GM03348 (cell line): ENCODE results near the gene CFAP210.
A peak's percentile ranks its signal among the peaks of the same experiment; 100 is the strongest.

Experiments
- DNase-seq: peaks from one replicate; pipeline ENCODE4 v3.0.0; 2012; ENCODE audit warnings: low spot score

CFAP210 gene

GRCh38 chr2:169673106-169673505 is 21.1 kb downstream of the CFAP210 start:
- DNase-seq, result no peak

DNA sequence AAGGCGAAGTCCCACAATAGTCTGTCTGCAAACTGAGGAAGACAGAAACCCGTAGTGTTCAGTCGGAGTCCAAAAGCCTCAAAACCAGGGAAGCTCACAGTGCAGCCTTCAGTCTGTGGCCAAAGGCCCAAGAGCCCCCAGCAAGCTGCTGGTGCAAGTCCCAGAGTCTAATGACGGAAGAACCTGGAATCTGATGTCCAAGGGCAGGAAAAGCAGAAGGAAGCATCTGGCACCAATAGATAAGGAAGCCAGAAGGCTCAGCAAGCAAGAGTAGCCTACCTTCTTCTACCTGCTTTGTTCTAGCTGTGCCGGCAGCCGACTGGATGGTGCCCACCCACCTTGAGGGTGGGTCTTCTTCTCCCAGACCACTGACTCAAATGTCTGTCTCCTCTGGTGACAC is 21.8 kb downstream of the CFAP210 start:
- DNase-seq, result no peak

DNA sequence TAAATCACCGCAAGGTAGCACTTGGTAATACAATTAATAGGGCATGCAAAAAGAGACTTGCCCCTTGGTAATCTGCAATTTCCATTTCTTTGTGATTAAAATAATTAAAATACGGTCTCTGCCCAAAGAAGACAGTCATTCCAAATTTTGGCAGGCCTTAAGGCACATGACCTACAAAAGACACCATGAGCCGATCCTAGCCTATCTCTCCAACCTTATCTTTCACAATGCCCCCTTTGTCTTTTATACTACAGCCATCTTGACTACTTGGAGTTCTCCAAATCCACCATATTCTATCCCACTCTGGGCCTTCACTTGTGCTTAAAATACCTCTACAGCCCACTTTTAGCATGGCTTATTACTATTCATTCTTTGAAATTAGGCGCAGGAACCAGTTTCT is 23.3 kb downstream of the CFAP210 start:
- DNase-seq, result no peak

GRCh38 chr2:169670215-169670651 is 24.0 kb downstream of the CFAP210 start:
- DNase-seq, result no peak

GRCh38 chr2:169667583-169667982 is 26.6 kb downstream of the CFAP210 start:
- DNase-seq, result no peak

- no peak for DNase-seq
These were observed 29.0 kb downstream of the CFAP210 start for GRCh38 chr2:169664978-169665930.

- DNase-seq, result peak; percentile 16
These were observed 29.6 kb downstream of the CFAP210 start for GRCh38 chr2:169664600-169664977.

DNA sequence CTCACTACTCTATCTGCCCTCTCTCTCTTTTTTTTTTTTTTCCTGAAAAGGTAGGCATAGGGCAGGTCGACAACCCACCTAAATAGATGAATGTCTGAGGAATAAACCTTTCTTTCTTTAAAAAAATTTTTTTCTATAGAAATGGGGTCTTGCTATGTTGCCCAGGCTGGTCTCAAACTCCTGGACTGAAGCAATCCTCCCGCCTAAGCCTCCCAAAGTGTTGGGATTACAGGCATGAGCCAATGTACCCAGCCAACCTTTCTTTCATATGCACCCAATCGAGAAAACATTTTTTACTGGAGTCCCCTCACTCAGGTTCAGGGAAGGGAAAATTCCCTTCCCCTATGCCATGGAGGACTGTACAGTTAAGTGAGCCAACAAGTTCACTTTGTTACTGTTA is 31.0 kb downstream of the CFAP210 start:
- DNase-seq, result no peak

DNA sequence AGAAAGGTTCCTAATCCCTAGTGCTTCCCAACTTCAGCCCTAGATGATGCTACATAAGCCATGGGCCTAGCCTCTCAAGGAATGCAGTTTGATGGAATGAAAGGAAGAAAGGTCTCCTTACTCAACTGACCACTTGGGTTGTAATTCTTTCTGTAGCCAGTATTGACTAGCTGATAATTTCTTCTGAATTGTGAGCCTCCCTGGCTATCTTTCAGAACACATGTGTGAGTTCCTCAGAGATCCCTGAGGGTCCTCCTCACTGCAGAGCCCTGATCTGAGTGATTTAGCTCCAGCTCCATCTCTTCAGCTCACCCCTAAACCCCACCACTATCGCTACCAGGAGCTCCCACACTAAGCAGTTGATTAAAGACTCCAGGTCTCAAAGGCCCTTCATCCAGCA is 31.5 kb downstream of the CFAP210 start:
- no peak for DNase-seq

- no peak for DNase-seq
These were observed 32.9 kb downstream of the CFAP210 start for GRCh38 chr2:169661265-169661664.

DNA sequence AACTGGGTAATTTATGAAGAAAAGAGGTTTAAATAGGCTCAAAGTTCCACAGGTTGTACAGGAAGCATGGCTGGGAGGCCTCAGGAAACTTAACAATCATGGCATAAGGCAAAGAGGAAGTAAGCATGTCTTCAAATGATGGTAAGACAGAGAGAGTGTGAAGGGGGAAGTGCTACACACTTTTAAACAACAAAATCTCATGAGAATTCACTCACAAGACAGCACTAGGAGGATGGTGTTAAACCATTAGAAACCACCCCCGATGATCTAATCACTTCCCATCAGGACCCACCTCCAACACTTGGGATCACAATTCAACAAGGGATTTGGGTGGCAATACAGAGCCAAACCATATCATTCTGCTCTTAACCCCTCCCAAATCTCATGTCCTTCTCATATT is 34.9 kb downstream of the CFAP210 start:
- DNase-seq, result no peak

DNA sequence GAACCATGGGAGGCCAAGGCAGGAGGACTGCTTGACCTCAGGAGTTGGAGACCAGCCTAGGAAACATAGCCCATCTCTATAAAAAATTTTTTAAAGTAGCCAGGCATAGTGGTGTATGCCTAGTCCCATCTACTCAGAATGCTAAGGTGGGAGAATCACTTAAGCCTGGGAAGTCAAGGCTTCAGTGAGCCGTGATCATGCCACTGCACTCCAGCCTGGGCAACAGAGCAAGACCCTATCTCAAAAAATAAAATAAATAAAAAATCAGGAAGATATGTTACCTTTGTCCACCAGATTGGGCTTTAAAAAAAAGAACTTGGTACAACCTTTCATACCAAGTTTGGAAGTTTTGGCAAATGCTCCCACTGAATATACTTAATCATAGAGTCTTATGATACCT is 35.3 kb downstream of the CFAP210 start:
- no peak for DNase-seq

- no peak for DNase-seq
These were observed 38.0 kb downstream of the CFAP210 start for GRCh38 chr2:169656164-169656563.

- no peak for DNase-seq
These were observed 40.6 kb downstream of the CFAP210 start for GRCh38 chr2:169653636-169654035.

- no peak for DNase-seq
These were observed 44.9 kb downstream of the CFAP210 start for GRCh38 chr2:169649278-169649677.

DNA sequence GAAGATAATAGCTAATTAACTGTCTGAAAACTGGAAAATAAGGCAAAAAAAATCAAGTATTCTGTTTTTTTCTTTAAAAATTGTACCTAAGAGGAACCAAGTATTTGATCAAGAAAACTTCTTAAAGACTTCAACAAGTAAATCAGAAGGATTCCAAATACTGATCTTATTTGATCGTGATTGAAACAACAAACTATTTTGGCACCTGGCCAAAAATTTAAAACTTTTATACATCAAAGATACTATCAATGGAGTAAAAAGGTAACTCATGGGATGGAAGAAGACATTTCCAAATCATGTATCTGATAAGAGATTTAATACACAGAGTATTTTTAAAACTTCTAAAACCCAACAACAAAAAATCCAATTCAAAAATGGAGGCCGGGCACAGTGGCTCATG is 46.7 kb downstream of the CFAP210 start:
- DNase-seq, result no peak

GRCh38 chr2:169644173-169644572 is 50.0 kb downstream of the CFAP210 start:
- no peak for DNase-seq

DNA sequence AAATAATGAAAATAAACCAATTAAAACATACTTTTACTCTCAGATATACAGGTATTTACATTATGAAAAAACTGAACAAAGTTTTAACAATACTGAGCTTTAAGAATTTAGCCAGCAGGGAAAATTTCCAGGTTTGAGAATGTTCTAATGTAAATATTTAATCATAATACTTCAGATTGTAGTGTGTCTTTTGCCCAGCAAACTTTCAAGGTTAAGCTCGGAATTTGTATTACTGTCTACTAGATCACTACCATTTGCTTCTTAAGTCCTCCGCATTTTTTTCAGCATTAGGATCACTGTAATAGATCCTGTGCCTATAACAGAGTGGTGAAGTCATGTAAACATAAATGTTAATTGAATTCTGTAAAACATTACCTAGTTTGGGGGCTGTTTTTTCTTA is 52.7 kb downstream of the CFAP210 start:
- no peak for DNase-seq

GRCh38 chr2:169640104-169640503 is 54.1 kb downstream of the CFAP210 start:
- DNase-seq, result no peak

DNA sequence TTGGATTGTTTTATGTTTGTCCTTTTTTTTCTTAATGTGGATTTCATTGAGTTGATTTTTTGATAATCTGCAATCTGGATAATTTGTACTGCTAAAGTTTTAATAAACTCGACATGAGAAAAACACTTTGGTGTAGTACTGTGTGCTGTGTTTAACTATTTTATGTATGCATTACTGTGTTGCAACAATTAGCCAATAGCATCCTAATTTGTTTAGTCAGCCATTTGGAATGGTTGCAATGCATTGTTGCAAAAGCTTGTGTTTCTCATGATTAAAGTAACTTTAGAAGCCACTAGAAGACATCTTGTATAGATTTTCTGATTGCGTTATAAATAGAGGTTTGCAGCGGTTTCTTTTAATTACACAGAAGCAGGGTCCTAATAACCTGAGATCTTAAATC is 56.6 kb downstream of the CFAP210 start:
- peak; percentile 22 for DNase-seq

DNA sequence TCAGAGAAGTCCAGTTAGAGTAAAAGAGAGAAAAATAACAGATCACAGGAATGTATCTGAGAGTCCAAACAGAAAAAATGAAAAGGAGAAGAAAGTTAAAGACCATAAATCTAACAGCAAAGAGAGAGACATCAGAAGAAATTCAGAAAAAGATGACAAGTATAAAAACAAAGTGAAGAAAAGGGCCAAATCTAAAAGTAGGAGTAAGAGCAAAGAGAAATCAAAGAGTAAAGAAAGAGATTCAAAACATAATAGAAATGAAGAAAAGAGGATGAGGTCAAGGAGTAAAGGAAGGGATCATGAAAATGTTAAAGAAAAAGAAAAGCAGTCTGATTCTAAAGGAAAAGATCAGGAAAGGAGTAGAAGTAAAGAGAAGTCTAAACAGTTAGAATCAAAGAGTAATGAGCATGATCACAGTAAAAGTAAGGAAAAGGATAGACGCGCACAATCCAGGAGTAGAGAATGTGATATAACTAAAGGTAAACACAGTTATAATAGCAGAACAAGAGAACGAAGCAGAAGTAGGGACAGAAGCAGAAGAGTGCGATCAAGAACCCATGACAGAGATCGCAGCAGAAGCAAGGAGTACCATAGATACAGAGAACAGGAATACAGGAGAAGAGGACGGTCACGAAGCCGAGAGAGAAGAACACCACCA is 57.6 kb downstream of the CFAP210 start:
- DNase-seq, result no peak

GRCh38 chr2:169625781-169626180 is 68.4 kb downstream of the CFAP210 start:
- no peak for DNase-seq

DNA sequence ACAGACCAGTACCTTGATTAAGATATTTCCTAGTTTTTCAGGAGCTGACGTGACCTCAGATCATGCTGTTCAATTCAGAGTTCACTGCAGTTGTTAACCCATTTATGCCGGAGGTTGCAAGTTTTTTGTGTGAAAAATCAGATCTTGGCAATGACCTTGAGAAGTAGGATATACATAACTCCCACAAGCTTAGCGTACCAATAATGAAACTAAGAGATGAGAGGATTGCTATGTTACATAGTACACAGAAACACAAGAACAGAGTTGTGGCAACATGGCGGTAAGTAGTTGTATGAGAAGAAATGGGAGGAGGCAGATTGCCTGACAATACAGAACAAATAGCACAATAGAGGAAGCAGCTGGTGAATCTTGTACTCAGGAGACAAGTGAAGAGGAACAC is 71.0 kb downstream of the CFAP210 start:
- DNase-seq, result no peak
